Measurements from ENCODE around the gene PHKG1. TPM values are rescaled to one million over a fixed set of nuclear protein-coding genes. Genes with fewer than 3 reads are reported as not detected.

The PHKG1 gene
- total RNA-seq, 2 donors from 2014 or later, result 1.1 to 1.7 TPM

DNA sequence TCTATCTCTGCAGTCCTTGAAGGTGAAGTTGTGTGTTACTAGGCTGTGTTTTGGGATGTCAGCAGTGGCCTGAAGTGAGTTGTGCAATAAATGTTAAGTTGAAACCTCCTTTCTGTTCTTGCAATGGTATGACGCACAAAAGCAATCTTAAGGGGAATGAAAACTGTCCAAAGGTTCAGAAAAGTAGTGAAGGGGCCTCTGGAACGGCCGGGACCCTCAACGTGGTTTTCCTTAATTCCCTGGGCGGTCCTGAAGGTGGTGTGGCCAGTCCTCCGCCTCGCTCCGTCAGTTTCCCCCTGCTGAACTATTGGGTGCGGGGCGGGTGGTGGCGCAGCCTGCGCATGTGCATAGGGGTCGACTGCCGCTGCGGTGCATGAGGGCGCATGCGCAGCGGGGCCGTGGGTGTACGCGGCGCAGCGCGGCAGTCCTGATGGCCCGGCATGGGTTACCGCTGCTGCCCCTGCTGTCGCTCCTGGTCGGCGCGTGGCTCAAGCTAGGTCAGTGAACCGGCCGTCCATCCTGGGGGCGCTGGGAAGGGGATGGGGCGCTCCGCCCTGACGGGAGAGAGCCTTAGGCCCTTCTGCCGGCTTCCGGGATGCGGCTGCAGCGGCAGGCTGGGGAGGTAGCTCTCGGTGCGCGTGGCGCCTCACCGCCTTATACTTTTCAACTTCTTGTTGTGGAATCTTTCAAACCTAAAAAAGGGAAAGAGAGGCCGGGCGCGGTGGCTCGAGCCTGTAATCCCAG lies 28.7 kb downstream of the PHKG1 start, which contains the start of gene SUMF2:
Gene SUMF2, plus strand, starts transcription at position 405 of the 744 bp plus-strand sequence. Its CDS starts 26 bp downstream, at position 431.
- H3K36me3 ChIP-seq, result peaks cover 4% of the 10 kb centered on the region
- H3K27ac ChIP-seq, result peak within 1 kb of the TSS; percentile 89
- no peaks in the 10 kb centered on the region for H3K27me3 ChIP-seq
- intact Hi-C loops (cut with DNase I), result no loop called here
- H3K4me3 ChIP-seq, result peak within 1 kb of the TSS; percentile 57
- H3K9ac ChIP-seq (ENCODE audit: low read depth in 2 of 2, low read length in 2 of 2), result peak within 1 kb of the TSS; percentile 86 to 90
- TF ChIP-seq, protein P1, sequence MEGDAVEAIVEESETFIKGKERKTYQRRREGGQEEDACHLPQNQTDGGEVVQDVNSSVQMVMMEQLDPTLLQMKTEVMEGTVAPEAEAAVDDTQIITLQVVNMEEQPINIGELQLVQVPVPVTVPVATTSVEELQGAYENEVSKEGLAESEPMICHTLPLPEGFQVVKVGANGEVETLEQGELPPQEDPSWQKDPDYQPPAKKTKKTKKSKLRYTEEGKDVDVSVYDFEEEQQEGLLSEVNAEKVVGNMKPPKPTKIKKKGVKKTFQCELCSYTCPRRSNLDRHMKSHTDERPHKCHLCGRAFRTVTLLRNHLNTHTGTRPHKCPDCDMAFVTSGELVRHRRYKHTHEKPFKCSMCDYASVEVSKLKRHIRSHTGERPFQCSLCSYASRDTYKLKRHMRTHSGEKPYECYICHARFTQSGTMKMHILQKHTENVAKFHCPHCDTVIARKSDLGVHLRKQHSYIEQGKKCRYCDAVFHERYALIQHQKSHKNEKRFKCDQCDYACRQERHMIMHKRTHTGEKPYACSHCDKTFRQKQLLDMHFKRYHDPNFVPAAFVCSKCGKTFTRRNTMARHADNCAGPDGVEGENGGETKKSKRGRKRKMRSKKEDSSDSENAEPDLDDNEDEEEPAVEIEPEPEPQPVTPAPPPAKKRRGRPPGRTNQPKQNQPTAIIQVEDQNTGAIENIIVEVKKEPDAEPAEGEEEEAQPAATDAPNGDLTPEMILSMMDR (IDR thresholded peaks at IDR 0.05), result no peak
- H3K4me1 ChIP-seq, result no peaks in the 10 kb centered on the region
- H3K9me3 ChIP-seq, result no peaks in the 10 kb centered on the region
- peak; percentile 93 for DNase-seq

DNA sequence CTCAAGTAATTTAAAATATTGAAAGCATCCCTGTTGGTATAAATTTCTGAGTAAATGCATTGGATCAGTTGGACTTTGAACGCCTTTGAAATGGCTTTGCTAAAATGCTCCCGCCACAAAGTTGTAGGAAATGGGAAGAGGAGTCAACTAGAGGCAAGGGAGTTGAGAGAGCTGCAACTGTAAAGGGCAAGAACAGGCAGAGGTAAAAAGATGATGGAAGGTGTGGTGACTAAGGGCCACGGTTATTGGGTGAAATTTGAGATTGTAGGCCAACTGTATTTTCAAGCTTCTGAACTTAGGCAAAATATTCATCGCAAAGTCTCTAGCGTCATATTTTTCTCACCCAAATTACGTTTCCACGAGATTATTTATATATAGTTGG lies 29.3 kb downstream of the PHKG1 start:
- Histone ChIP-seq H3K4me3 (peak overlapping the region; percentile 57), H3K27ac (peak overlapping the region; percentile 89), H3K27me3 (no peaks in the 10 kb centered on the region), H3K4me1 (no peaks in the 10 kb centered on the region), H3K36me3 (peaks cover 7% of the 10 kb centered on the region), H3K9me3 (no peaks in the 10 kb centered on the region), H3K9ac (ENCODE audit: low read depth in 2 of 2, low read length in 2 of 2) (peak overlapping the region; percentile 86 to 90)
- DNase-seq, result no peak
- intact Hi-C loops (cut with DNase I), result no loop called here
- TF ChIP-seq, protein P1 (IDR thresholded peaks at IDR 0.05), result no peak

DNA sequence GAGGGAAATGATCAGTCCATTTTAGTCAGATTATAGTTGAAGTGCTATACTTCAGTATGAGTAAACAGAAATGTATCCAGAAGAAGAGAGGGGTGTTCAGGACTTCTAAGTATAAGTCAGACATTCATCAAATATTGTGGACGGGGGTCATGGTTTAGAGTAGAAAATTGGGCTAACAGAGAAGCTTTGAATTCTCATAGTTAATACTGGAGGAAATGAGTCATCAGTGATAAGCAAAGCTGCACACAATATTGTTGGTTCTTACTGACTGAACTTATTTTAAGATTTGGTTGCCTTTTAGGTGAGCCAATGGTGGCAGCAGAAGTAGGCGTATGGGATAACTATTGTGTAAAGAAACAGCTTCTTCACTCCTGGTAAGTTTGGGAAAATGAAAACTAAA lies 30.4 kb downstream of the PHKG1 start:
- Histone ChIP-seq H3K27ac (no peak overlapping the region), H3K27me3 (no peaks in the 10 kb centered on the region), H3K36me3 (peaks cover 7% of the 10 kb centered on the region), H3K4me3 (no peak overlapping the region), H3K9me3 (no peaks in the 10 kb centered on the region), H3K9ac (ENCODE audit: low read depth in 2 of 2, low read length in 2 of 2) (no peak overlapping the region), H3K4me1 (no peaks in the 10 kb centered on the region)
- DNase-seq, result no peak
- intact Hi-C loops (cut with DNase I), result no loop called here
- TF ChIP-seq, protein P1 (IDR thresholded peaks at IDR 0.05), result no peak

DNA sequence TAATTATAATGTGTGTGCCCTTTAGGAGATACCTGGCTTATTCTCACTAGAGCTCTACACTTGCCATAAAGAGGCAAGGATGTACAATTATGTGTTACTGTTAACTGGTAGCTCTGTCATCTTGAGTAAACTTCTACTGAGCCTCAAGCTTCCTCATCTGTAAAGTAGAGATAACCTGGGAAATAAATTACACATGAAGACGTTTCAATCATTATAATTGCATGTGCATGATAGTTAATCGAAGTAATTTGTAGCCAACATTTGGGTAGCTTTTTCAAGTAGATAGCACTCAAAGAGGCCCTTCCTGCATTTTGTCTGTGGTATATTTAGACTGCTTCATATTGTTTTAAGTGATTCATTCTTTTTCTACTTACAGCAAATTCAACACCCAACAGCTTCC lies 38.8 kb downstream of the PHKG1 start:
- no peak overlapping the region for H3K27ac ChIP-seq
- H3K36me3 ChIP-seq, result peaks cover 3% of the 10 kb centered on the region
- H3K9me3 ChIP-seq, result no peaks in the 10 kb centered on the region
- TF ChIP-seq, protein P1 (IDR thresholded peaks at IDR 0.05), result no peak
- H3K4me3 ChIP-seq, result no peak overlapping the region
- intact Hi-C loops (cut with DNase I), result no loop called here
- no peak for DNase-seq
- H3K4me1 ChIP-seq, result peaks cover 6% of the 10 kb centered on the region
- H3K9ac ChIP-seq (ENCODE audit: low read depth in 2 of 2, low read length in 2 of 2), result no peak overlapping the region
- H3K27me3 ChIP-seq, result no peaks in the 10 kb centered on the region

DNA sequence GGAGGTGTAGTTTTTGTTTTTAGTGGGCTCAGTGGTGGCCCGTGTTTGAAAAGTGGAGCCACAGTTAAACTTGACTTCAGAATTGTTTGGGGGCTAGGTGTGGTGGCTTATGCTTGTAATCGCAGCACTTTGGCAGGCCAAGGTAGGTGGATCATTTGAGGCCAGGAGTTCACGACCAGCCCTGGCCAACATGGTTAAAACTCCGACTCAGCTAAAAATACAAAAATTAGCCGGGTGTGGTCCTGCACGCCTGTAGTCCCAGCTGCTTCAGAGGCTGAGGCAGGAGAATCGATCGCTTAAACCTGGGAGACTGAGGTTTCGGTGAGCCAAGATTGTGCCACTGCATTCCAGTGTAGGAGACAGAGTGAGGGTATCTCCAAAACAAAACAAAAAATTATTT lies 39.4 kb downstream of the PHKG1 start:
- DNase-seq, result no peak
- Histone ChIP-seq H3K4me3 (no peak overlapping the region), H3K36me3 (no peaks in the 10 kb centered on the region)

More for the DNA sequence above, 39.4 kb downstream of the PHKG1 start:
- H3K27me3 ChIP-seq, result no peaks in the 10 kb centered on the region
- intact Hi-C loops (cut with DNase I), result no loop called here
- no peak overlapping the region for H3K27ac ChIP-seq
- peak overlapping the region in 1 of 2 donors; percentile 1 for H3K9ac ChIP-seq (ENCODE audit: low read depth in 2 of 2, low read length in 2 of 2)
- peaks cover 6% of the 10 kb centered on the region for H3K4me1 ChIP-seq
- H3K9me3 ChIP-seq, result no peaks in the 10 kb centered on the region
- TF ChIP-seq, protein P1 (IDR thresholded peaks at IDR 0.05), result no peak

Measured in colonic mucosa (tissue), 4 donors.